ENCODE data around the gene RASGRF2.

Gene RASGRF2

DNA sequence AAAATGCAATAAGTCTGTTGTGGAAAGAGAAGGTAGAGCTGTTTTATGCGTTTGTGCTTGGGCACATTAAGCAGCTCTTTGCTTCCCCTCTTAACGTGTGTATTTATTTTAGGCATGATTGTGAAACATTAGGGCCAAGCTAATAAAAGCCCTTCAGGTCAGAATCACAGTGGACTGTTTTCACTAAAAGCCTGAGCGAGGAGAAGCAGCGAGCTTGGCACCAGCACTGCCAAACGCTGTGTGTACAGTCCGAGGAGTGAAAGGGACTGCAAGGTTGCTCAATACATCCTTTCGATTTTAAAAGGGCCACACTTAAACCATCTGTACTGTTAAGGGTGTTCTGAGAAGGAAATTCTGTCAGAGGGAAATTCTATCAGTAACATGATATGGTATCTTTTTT is 165.8 kb downstream of the RASGRF2 start:
- H3K4me3 ChIP-seq (ENCODE audit: low read depth, low read length): no peak overlapping the region
- no peak for TF ChIP-seq CTCF (IDR thresholded peaks at IDR 0.05; ENCODE audit: low read depth, low read length)
- H3K4me1 ChIP-seq: no peaks in the 10 kb centered on the region
- DNase-seq: no peak
- H3K27me3 ChIP-seq: no peaks in the 10 kb centered on the region
- no peaks in the 10 kb centered on the region for H3K36me3 ChIP-seq
- H3K9me3 ChIP-seq: no peaks in the 10 kb centered on the region

- Histone ChIP-seq H3K4me3 (ENCODE audit: low read depth, low read length) (no peak overlapping the region), H3K36me3 (no peaks in the 10 kb centered on the region), H3K9me3 (no peaks in the 10 kb centered on the region), H3K4me1 (no peaks in the 10 kb centered on the region), H3K27me3 (no peaks in the 10 kb centered on the region)
- no peak for TF ChIP-seq CTCF (IDR thresholded peaks at IDR 0.05; ENCODE audit: low read depth, low read length)
- DNase-seq: no peak
These were observed 168.3 kb downstream of the RASGRF2 start for GRCh38 chr5:81128416-81128815.

GRCh38 chr5:81132381-81132780 is 172.2 kb downstream of the RASGRF2 start:
- DNase-seq: no peak
- no peaks in the 10 kb centered on the region for H3K4me1 ChIP-seq
- no peaks in the 10 kb centered on the region for H3K9me3 ChIP-seq
- no peaks in the 10 kb centered on the region for H3K27me3 ChIP-seq
- no peaks in the 10 kb centered on the region for H3K36me3 ChIP-seq
- no peak overlapping the region for H3K4me3 ChIP-seq (ENCODE audit: low read depth, low read length)
- no peak for TF ChIP-seq CTCF (IDR thresholded peaks at IDR 0.05; ENCODE audit: low read depth, low read length)

- DNase-seq: no peak
- H3K27me3 ChIP-seq: no peaks in the 10 kb centered on the region
- H3K36me3 ChIP-seq: no peaks in the 10 kb centered on the region
- H3K4me3 ChIP-seq (ENCODE audit: low read depth, low read length): no peak overlapping the region
- no peak for TF ChIP-seq CTCF (IDR thresholded peaks at IDR 0.05; ENCODE audit: low read depth, low read length)
- H3K4me1 ChIP-seq: no peaks in the 10 kb centered on the region
- H3K9me3 ChIP-seq: no peaks in the 10 kb centered on the region
These were observed 173.9 kb downstream of the RASGRF2 start for GRCh38 chr5:81134066-81134465.

GRCh38 chr5:81134566-81134965 is 174.4 kb downstream of the RASGRF2 start:
- DNase-seq: no peak
- no peaks in the 10 kb centered on the region for H3K4me1 ChIP-seq
- H3K9me3 ChIP-seq: no peaks in the 10 kb centered on the region
- no peaks in the 10 kb centered on the region for H3K27me3 ChIP-seq
- H3K36me3 ChIP-seq: no peaks in the 10 kb centered on the region
- no peak for TF ChIP-seq CTCF (IDR thresholded peaks at IDR 0.05; ENCODE audit: low read depth, low read length)
- H3K4me3 ChIP-seq (ENCODE audit: low read depth, low read length): no peak overlapping the region

DNA sequence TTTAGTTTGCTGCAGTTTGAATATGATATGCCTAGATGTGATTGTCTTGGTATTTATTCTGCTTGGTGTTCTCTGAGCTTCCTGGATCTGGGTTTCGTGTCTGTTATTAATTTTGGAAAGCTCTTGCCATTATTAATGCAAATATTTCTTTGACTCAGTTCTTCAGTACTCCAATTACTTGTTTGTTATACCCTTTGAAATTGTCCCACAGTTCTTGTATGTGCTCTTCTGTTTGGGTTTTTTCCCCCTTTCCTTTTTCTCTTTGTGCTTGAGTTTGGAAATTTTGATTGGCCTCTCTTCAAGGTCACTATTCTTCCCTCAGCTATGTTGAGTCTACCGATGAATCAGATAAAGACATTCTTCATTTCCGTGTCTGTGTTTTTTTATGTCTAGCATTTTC is 176.4 kb downstream of the RASGRF2 start:
- DNase-seq: no peak
- no peaks in the 10 kb centered on the region for H3K9me3 ChIP-seq
- no peaks in the 10 kb centered on the region for H3K27me3 ChIP-seq
- no peak overlapping the region for H3K4me3 ChIP-seq (ENCODE audit: low read depth, low read length)
- no peaks in the 10 kb centered on the region for H3K36me3 ChIP-seq
- TF ChIP-seq CTCF (IDR thresholded peaks at IDR 0.05; ENCODE audit: low read depth, low read length): no peak
- peaks cover 17% of the 10 kb centered on the region for H3K4me1 ChIP-seq
